ENCODE data around the gene STBD1.

STBD1 gene

GRCh38 chr4:76275486-76276124, 30.9 kb upstream of the STBD1 start:
- H3K4me1 ChIP-seq (ENCODE audit: control insufficient read depth, low read length), result no peaks in the 10 kb centered on the region
- H3K9me2 ChIP-seq (replicated peaks; ENCODE audit: control insufficient read depth, low read length), result no peaks in the 10 kb centered on the region
- TF ChIP-seq, protein P1, sequence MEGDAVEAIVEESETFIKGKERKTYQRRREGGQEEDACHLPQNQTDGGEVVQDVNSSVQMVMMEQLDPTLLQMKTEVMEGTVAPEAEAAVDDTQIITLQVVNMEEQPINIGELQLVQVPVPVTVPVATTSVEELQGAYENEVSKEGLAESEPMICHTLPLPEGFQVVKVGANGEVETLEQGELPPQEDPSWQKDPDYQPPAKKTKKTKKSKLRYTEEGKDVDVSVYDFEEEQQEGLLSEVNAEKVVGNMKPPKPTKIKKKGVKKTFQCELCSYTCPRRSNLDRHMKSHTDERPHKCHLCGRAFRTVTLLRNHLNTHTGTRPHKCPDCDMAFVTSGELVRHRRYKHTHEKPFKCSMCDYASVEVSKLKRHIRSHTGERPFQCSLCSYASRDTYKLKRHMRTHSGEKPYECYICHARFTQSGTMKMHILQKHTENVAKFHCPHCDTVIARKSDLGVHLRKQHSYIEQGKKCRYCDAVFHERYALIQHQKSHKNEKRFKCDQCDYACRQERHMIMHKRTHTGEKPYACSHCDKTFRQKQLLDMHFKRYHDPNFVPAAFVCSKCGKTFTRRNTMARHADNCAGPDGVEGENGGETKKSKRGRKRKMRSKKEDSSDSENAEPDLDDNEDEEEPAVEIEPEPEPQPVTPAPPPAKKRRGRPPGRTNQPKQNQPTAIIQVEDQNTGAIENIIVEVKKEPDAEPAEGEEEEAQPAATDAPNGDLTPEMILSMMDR (IDR thresholded peaks at IDR 0.05; ENCODE audit: low read depth, low read length, poor library complexity, severe bottlenecking), result no peak
- no peak for TF ChIP-seq EZH2phosphoT487 (IDR thresholded peaks at IDR 0.05; ENCODE audit: borderline replicate concordance, low read length)
- no peak overlapping the region for H3K4me2 ChIP-seq (ENCODE audit: low read length)
- no peaks in the 10 kb centered on the region for H3K79me2 ChIP-seq (ENCODE audit: control insufficient read depth, low read length)
- no peak overlapping the region for H3K27ac ChIP-seq (ENCODE audit: low read depth, low read length)
- no peaks in the 10 kb centered on the region for H3F3A ChIP-seq (ENCODE audit: control insufficient read depth, insufficient read depth)
- H3K9me3 ChIP-seq (ENCODE audit: control insufficient read depth, insufficient read depth, low read length), result no peaks in the 10 kb centered on the region
- no peaks in the 10 kb centered on the region for H4K20me1 ChIP-seq (ENCODE audit: control insufficient read depth, insufficient read depth, low read depth, low read length)
- H3K4me3 ChIP-seq (ENCODE audit: low read length), result no peak overlapping the region
- 0 out of 2 replicates have a peak, but pooled peaks cover 3% of the 10 kb centered on the region for H3K27me3 ChIP-seq (ENCODE audit: control insufficient read depth, low read length)
- no peaks in the 10 kb centered on the region for H3K36me3 ChIP-seq (ENCODE audit: control insufficient read depth, low read length)

GRCh38 chr4:76276813-76277212, 29.7 kb upstream of the STBD1 start:
- no peaks in the 10 kb centered on the region for H4K20me1 ChIP-seq (ENCODE audit: control insufficient read depth, insufficient read depth, low read depth, low read length)
- H3F3A ChIP-seq (ENCODE audit: control insufficient read depth, insufficient read depth), result no peaks in the 10 kb centered on the region
- TF ChIP-seq, protein P1 (IDR thresholded peaks at IDR 0.05; ENCODE audit: low read depth, low read length, poor library complexity, severe bottlenecking), result no peak
- TF ChIP-seq EZH2phosphoT487 (IDR thresholded peaks at IDR 0.05; ENCODE audit: borderline replicate concordance, low read length), result no peak
- no peaks in the 10 kb centered on the region for H3K9me2 ChIP-seq (replicated peaks; ENCODE audit: control insufficient read depth, low read length)
- no peak overlapping the region for H3K4me3 ChIP-seq (ENCODE audit: low read length)
- H3K36me3 ChIP-seq (ENCODE audit: control insufficient read depth, low read length), result no peaks in the 10 kb centered on the region
- no peak overlapping the region for H3K4me2 ChIP-seq (ENCODE audit: low read length)
- H3K9me3 ChIP-seq (ENCODE audit: control insufficient read depth, insufficient read depth, low read length), result no peaks in the 10 kb centered on the region
- no peak overlapping the region for H3K27ac ChIP-seq (ENCODE audit: low read depth, low read length)
- H3K4me1 ChIP-seq (ENCODE audit: control insufficient read depth, low read length), result no peaks in the 10 kb centered on the region
- H3K27me3 ChIP-seq (ENCODE audit: control insufficient read depth, low read length), result no peaks in the 10 kb centered on the region
- no peaks in the 10 kb centered on the region for H3K79me2 ChIP-seq (ENCODE audit: control insufficient read depth, low read length)

DNA sequence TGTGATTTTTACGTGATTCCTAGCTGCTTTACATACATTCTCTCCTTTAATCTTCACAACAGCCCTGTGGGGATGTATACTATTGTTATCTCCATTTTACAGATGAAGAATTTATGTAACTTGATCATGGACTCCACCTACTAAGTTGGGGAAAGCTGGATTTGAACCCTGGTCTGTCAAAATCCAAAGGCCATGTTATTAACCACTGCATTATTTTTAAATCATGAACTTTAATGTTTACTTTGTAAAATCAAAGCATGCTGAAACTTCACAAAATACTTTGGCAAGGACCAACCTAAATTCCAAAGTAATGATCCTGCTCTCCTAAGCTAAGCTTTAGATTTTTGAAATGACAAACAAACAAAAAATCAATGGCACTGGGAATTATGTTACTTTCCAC, 28.9 kb upstream of the STBD1 start:
- no peaks in the 10 kb centered on the region for H3K27me3 ChIP-seq (ENCODE audit: control insufficient read depth, low read length)
- no peaks in the 10 kb centered on the region for H3K36me3 ChIP-seq (ENCODE audit: control insufficient read depth, low read length)
- H3K27ac ChIP-seq (ENCODE audit: low read depth, low read length), result no peak overlapping the region
- H3K9me3 ChIP-seq (ENCODE audit: control insufficient read depth, insufficient read depth, low read length), result no peaks in the 10 kb centered on the region
- no peak overlapping the region for H3K4me3 ChIP-seq (ENCODE audit: low read length)
- TF ChIP-seq, protein P1 (IDR thresholded peaks at IDR 0.05; ENCODE audit: low read depth, low read length, poor library complexity, severe bottlenecking), result no peak
- no peak for TF ChIP-seq EZH2phosphoT487 (IDR thresholded peaks at IDR 0.05; ENCODE audit: borderline replicate concordance, low read length)
- no peaks in the 10 kb centered on the region for H3F3A ChIP-seq (ENCODE audit: control insufficient read depth, insufficient read depth)
- no peak overlapping the region for H3K4me2 ChIP-seq (ENCODE audit: low read length)
- no peaks in the 10 kb centered on the region for H3K9me2 ChIP-seq (replicated peaks; ENCODE audit: control insufficient read depth, low read length)
- H3K79me2 ChIP-seq (ENCODE audit: control insufficient read depth, low read length), result no peaks in the 10 kb centered on the region
- no peaks in the 10 kb centered on the region for H4K20me1 ChIP-seq (ENCODE audit: control insufficient read depth, insufficient read depth, low read depth, low read length)
- no peaks in the 10 kb centered on the region for H3K4me1 ChIP-seq (ENCODE audit: control insufficient read depth, low read length)

All from DOHH2 (cell line).